ENCODE results near the gene JAG2. TPM values are rescaled to one million over a fixed set of nuclear protein-coding genes. Genes with fewer than 3 reads are reported as not detected.

Gene JAG2
- total RNA-seq, 1 donor from 2014 or later = 7.5 TPM

DNA sequence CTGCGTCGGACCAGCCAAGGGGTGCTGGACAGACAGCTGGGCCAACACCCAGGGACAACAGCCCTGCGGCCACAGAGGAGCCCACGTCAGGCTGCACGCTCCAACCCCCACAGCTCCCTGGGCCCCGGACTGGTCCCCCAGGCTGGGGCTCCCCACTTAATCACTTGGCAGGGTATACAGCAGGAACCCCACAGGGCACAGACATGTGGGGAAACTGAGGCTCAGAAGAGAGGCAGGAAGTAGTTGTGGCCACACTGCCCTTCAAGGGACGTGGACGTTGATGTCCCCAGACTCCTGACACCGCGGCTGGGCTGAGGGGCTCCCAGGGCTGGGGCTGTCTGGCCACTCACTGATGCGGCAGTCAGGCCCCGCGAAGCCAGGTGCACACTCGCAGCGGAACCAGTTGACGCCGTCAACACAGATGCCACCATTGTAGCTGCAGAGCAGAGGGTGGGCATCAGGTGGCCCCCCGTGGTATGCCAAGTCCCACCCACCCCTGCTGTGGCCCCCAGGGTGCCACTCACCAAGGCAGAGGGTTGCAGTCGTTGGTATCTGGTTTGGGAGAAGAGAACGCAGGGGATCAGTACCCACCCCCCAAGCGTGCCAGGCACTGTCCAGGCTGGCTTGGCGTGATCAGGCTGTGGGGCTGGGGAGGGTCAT lies 21.5 kb downstream of the JAG2 start:
- TF ChIP-seq, protein P1, sequence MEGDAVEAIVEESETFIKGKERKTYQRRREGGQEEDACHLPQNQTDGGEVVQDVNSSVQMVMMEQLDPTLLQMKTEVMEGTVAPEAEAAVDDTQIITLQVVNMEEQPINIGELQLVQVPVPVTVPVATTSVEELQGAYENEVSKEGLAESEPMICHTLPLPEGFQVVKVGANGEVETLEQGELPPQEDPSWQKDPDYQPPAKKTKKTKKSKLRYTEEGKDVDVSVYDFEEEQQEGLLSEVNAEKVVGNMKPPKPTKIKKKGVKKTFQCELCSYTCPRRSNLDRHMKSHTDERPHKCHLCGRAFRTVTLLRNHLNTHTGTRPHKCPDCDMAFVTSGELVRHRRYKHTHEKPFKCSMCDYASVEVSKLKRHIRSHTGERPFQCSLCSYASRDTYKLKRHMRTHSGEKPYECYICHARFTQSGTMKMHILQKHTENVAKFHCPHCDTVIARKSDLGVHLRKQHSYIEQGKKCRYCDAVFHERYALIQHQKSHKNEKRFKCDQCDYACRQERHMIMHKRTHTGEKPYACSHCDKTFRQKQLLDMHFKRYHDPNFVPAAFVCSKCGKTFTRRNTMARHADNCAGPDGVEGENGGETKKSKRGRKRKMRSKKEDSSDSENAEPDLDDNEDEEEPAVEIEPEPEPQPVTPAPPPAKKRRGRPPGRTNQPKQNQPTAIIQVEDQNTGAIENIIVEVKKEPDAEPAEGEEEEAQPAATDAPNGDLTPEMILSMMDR (IDR thresholded peaks at IDR 0.05) = no peak
- Mint-ChIP-seq H3K27me3 (ENCODE audit: unreplicated experiment) (no peaks in the 10 kb centered on the region), H3K4me3 (ENCODE audit: unreplicated experiment) (no peak overlapping the region), H3K9me3 (ENCODE audit: unreplicated experiment) (no peaks in the 10 kb centered on the region), H3K36me3 (ENCODE audit: unreplicated experiment) (no peaks in the 10 kb centered on the region), H3K27ac (ENCODE audit: unreplicated experiment) (no peak overlapping the region), H3K4me1 (ENCODE audit: unreplicated experiment) (no peaks in the 10 kb centered on the region)
- no peak for DNase-seq (ENCODE audit: extremely low spot score, unreplicated experiment)

DNA sequence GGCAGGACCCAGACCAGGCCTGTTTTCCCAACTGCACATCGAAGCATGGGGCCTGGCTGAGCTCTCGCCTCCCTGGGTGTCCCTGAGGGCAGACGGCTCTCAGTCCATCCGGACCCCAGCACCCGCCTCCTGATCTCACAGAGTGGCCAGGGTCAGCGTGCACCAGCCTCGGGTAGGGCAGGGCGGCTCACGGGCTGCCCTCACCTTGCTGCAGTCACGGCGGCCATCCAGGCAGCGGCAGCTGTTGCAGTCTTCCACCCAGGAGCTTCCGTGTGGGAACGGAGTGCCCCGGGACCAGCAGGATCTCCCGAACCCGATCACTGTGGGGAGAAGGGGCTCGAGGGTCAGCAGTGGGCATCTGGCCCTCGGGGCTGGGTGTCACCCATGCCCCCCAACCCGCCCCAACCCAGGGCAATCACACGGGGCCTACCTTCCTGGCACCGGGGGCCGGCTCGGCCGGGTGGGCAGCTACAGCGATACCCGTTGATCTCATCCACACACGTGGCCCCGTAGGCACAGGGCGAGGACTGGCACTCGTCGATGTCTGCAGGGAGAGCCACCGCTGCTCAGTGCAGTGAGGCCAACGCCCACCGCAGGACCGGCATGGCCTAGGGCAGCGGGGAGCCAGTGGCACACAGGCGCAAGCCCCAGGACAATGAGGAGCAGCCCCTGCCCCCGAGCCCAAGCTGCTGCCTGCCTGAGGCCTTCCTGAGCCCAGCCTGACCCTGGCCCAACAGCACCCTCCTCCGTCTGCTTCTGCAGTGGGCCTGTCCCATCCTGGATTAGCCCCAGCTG lies 22.2 kb downstream of the JAG2 start:
- Mint-ChIP-seq H3K27ac (ENCODE audit: unreplicated experiment) (no peak overlapping the region), H3K4me3 (ENCODE audit: unreplicated experiment) (no peak overlapping the region), H3K9me3 (ENCODE audit: unreplicated experiment) (no peaks in the 10 kb centered on the region), H3K4me1 (ENCODE audit: unreplicated experiment) (no peaks in the 10 kb centered on the region), H3K36me3 (ENCODE audit: unreplicated experiment) (no peaks in the 10 kb centered on the region), H3K27me3 (ENCODE audit: unreplicated experiment) (no peaks in the 10 kb centered on the region)
- DNase-seq (ENCODE audit: extremely low spot score, unreplicated experiment) = no peak
- TF ChIP-seq, protein P1 (IDR thresholded peaks at IDR 0.05) = no peak

DNA sequence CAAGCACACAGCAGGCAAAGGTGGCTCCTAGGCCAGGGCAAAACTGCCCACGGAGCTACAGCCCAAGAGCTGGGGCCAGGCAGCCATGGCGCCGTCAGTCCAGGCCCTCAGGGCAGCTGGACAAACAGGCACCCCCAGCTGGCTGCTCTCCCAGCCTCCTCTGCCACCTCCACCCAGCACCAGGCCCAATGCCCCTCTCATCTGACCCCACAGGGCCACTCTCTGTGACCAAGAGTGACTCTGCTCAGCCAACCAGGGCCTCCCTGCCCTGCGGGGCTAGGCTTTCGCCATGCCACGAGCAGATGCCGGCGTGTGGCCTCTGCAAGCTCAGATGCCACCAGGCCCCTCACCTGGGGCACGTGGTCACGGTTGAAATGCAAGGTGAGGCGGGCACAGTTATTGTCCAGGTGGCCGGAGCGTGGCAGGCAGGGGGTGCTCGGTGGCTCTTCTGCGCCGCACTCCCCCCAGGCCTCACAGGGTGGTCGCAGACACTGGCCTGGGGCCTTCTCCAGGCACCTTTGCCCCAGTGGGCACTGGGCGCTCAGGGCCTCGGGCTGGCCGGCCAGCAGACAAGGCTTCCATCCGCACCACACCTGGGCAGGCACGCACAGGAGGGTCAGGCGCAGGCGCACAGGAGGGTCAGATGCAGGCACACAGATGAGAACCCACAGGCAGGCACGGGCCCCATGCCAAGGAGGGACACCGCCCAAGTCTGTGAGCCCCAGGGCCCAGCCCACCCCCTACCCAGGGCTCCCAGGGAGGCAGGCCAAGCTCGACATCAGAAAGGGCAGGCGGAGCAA lies 23.0 kb downstream of the JAG2 start:
- Mint-ChIP-seq H3K4me3 (ENCODE audit: unreplicated experiment) (no peak overlapping the region), H3K9me3 (ENCODE audit: unreplicated experiment) (no peaks in the 10 kb centered on the region), H3K4me1 (ENCODE audit: unreplicated experiment) (no peaks in the 10 kb centered on the region), H3K27me3 (ENCODE audit: unreplicated experiment) (no peaks in the 10 kb centered on the region), H3K27ac (ENCODE audit: unreplicated experiment) (no peak overlapping the region), H3K36me3 (ENCODE audit: unreplicated experiment) (no peaks in the 10 kb centered on the region)
- DNase-seq (ENCODE audit: extremely low spot score, unreplicated experiment) = no peak
- TF ChIP-seq, protein P1 (IDR thresholded peaks at IDR 0.05) = no peak

GRCh38 chr14:105144666-105145380 lies 23.8 kb downstream of the JAG2 start:
- peaks cover 4% of the 10 kb centered on the region for H3K9me3 Mint-ChIP-seq (ENCODE audit: unreplicated experiment)
- TF ChIP-seq, protein P1 (IDR thresholded peaks at IDR 0.05) = no peak
- H3K4me3 Mint-ChIP-seq (ENCODE audit: unreplicated experiment) = no peak overlapping the region

More at GRCh38 chr14:105144666-105145380, 23.8 kb downstream of the JAG2 start:
- Mint-ChIP-seq H3K36me3 (ENCODE audit: unreplicated experiment) (peaks cover 4% of the 10 kb centered on the region), H3K27me3 (ENCODE audit: unreplicated experiment) (no peaks in the 10 kb centered on the region), H3K4me1 (ENCODE audit: unreplicated experiment) (no peaks in the 10 kb centered on the region), H3K27ac (ENCODE audit: unreplicated experiment) (no peak overlapping the region)
- no peak for DNase-seq (ENCODE audit: extremely low spot score, unreplicated experiment)

All from osteocyte (in vitro differentiated cells).